ENCODE data around the gene GCH1. TPM values are rescaled to one million over a fixed set of nuclear protein-coding genes. Genes with fewer than 3 reads are reported as not detected.

Gene GCH1
- total RNA-seq, 1 donor from 2014 or later = 3.6 TPM

- Histone ChIP-seq H4K20me1 (ENCODE audit: insufficient read depth, low read length) (no peaks in the 10 kb centered on the region), H3K27ac (ENCODE audit: low read depth, low read length) (no peak overlapping the region), H3K4me2 (ENCODE audit: low read length) (no peak overlapping the region), H3K27me3 (ENCODE audit: insufficient read depth, low read length) (no peaks in the 10 kb centered on the region), H3K79me2 (ENCODE audit: insufficient read depth, low read length) (no peaks in the 10 kb centered on the region), H3K36me3 (ENCODE audit: insufficient read depth, low read length) (no peaks in the 10 kb centered on the region), H3K9me3 (ENCODE audit: insufficient read depth, low read depth, low read length) (no peaks in the 10 kb centered on the region), H2AFZ (ENCODE audit: low read depth, low read length) (no peak overlapping the region), H3K4me1 (ENCODE audit: insufficient read depth, low read length) (no peaks in the 10 kb centered on the region), H3K9ac (ENCODE audit: low read length) (no peak overlapping the region), H3K4me3 (ENCODE audit: insufficient read depth, low read depth, low read length) (no peak overlapping the region)
- Mint-ChIP-seq H3K4me3 (ENCODE audit: unreplicated experiment) (no peak overlapping the region), H3K4me1 (ENCODE audit: low read depth, unreplicated experiment) (no peaks in the 10 kb centered on the region), H3K27me3 (ENCODE audit: low read depth, unreplicated experiment) (peaks cover 2% of the 10 kb centered on the region), H3K9me3 (ENCODE audit: unreplicated experiment) (peaks cover 8% of the 10 kb centered on the region), H3K36me3 (ENCODE audit: low read depth, unreplicated experiment) (no peaks in the 10 kb centered on the region), H3K27ac (ENCODE audit: unreplicated experiment) (no peak overlapping the region)
- no peak for FAIRE-seq
- no peak for DNase-seq (ENCODE audit: low read depth)
- TF ChIP-seq EZH2 (IDR thresholded peaks at IDR 0.05; ENCODE audit: insufficient read depth, low read length) = no peak
- TF ChIP-seq CTCF (IDR thresholded peaks at IDR 0.05; ENCODE audit: insufficient read depth, low read depth, low read length) = no peak
These were observed 66.4 kb downstream of the GCH1 start for GRCh38 chr14:54836231-54836630.

- FAIRE-seq = no peak
- H3K27me3 Mint-ChIP-seq (ENCODE audit: low read depth, unreplicated experiment) = peaks cover 2% of the 10 kb centered on the region
These were observed 67.9 kb downstream of the GCH1 start for GRCh38 chr14:54834727-54835126.

More at GRCh38 chr14:54834727-54835126, 67.9 kb downstream of the GCH1 start:
- no peaks in the 10 kb centered on the region for H3K4me1 Mint-ChIP-seq (ENCODE audit: low read depth, unreplicated experiment)
- Histone ChIP-seq H3K79me2 (ENCODE audit: insufficient read depth, low read length) (no peaks in the 10 kb centered on the region), H3K9me3 (ENCODE audit: insufficient read depth, low read depth, low read length) (no peaks in the 10 kb centered on the region), H3K4me2 (ENCODE audit: low read length) (no peak overlapping the region), H3K9ac (ENCODE audit: low read length) (no peak overlapping the region), H3K4me3 (ENCODE audit: insufficient read depth, low read depth, low read length) (no peak overlapping the region), H3K4me1 (ENCODE audit: insufficient read depth, low read length) (no peaks in the 10 kb centered on the region), H2AFZ (ENCODE audit: low read depth, low read length) (no peak overlapping the region), H3K27ac (ENCODE audit: low read depth, low read length) (no peak overlapping the region), H3K27me3 (ENCODE audit: insufficient read depth, low read length) (peaks cover 3% of the 10 kb centered on the region), H3K36me3 (ENCODE audit: insufficient read depth, low read length) (no peaks in the 10 kb centered on the region), H4K20me1 (ENCODE audit: insufficient read depth, low read length) (no peaks in the 10 kb centered on the region)
- TF ChIP-seq CTCF (IDR thresholded peaks at IDR 0.05; ENCODE audit: insufficient read depth, low read depth, low read length) (no peak), EZH2 (IDR thresholded peaks at IDR 0.05; ENCODE audit: insufficient read depth, low read length) (no peak)
- no peak overlapping the region for H3K4me3 Mint-ChIP-seq (ENCODE audit: unreplicated experiment)
- H3K36me3 Mint-ChIP-seq (ENCODE audit: low read depth, unreplicated experiment) = no peaks in the 10 kb centered on the region
- no peak overlapping the region for H3K27ac Mint-ChIP-seq (ENCODE audit: unreplicated experiment)
- no peak for DNase-seq (ENCODE audit: low read depth)
- peaks cover 5% of the 10 kb centered on the region for H3K9me3 Mint-ChIP-seq (ENCODE audit: unreplicated experiment)
